HG03039 (cell line): ENCODE data around the gene LARGE1.

Source experiments
- ATAC-seq: cut with Tn5 transposase; IDR thresholded peaks from one replicate; pipeline ENCODE4 v1.9.1; 2021; ENCODE audit warnings: mild to moderate bottlenecking, moderate library complexity; ENCODE audit not compliant: unreplicated experiment

The LARGE1 gene

GRCh38 chr22:33920197-33920540 lies at the start of gene LARGE1:
TSS of gene LARGE1 (minus strand) at chr22:33920476.
- peak; percentile 20 for ATAC-seq

GRCh38 chr22:33969045-33969444 lies 48.8 kb upstream of the LARGE1 start:
- ATAC-seq = no peak

- no peak for ATAC-seq
These were observed 43.8 kb upstream of the LARGE1 start for GRCh38 chr22:33964121-33964520.

GRCh38 chr22:33962409-33962808 lies 42.1 kb upstream of the LARGE1 start:
- no peak for ATAC-seq

- no peak for ATAC-seq
These were observed 38.5 kb upstream of the LARGE1 start for GRCh38 chr22:33958741-33959140.

GRCh38 chr22:33957086-33957485 lies 36.8 kb upstream of the LARGE1 start:
- no peak for ATAC-seq

GRCh38 chr22:33952776-33953175 lies 32.5 kb upstream of the LARGE1 start:
- ATAC-seq = no peak

GRCh38 chr22:33940741-33941140 lies 20.5 kb upstream of the LARGE1 start:
- no peak for ATAC-seq

- ATAC-seq = no peak
These were observed 12.7 kb upstream of the LARGE1 start for GRCh38 chr22:33932997-33933396.

GRCh38 chr22:33931406-33931805 lies 11.1 kb upstream of the LARGE1 start:
- ATAC-seq = no peak

- no peak for ATAC-seq
These were observed 7.5 kb upstream of the LARGE1 start for GRCh38 chr22:33927752-33928151.

GRCh38 chr22:33925194-33925593 lies 4.9 kb upstream of the LARGE1 start:
- no peak for ATAC-seq

- no peak for ATAC-seq
These were observed 3.5 kb upstream of the LARGE1 start for GRCh38 chr22:33923660-33924246.

- no peak for ATAC-seq
These were observed 2.8 kb upstream of the LARGE1 start for GRCh38 chr22:33923033-33923432.

GRCh38 chr22:33922349-33922681 lies 2.0 kb upstream of the LARGE1 start:
- ATAC-seq = no peak

GRCh38 chr22:33921525-33922348 lies 1.5 kb upstream of the LARGE1 start:
- ATAC-seq = no peak

GRCh38 chr22:33920927-33921524 lies 750 bp upstream of the LARGE1 start:
- peak; percentile 67 for ATAC-seq

GRCh38 chr22:33919391-33920196 lies 682 bp downstream of the LARGE1 start:
- no peak for ATAC-seq

GRCh38 chr22:33918676-33919365 lies 1.5 kb downstream of the LARGE1 start:
- ATAC-seq = no peak

- no peak for ATAC-seq
These were observed 2.4 kb downstream of the LARGE1 start for GRCh38 chr22:33917744-33918406.
